Stimulated activated naive CD4-positive, alpha-beta T cell treated with Interleukin-2 at 50 U/mL for 16 hours (primary cell): ENCODE data around the gene WDR87.

Experiments
- DNase-seq: peaks from one replicate; lab custom pipeline; 2025; lab: John Stamatoyannopoulos, UW

The WDR87 gene

GRCh38 chr19:37905946-37906868 is at the start of gene WDR87:
TSS of gene WDR87 (minus strand) at chr19:37906594. CDS start at chr19:37898239, 8,355 bp downstream.
- peak; percentile 31 for DNase-seq

GRCh38 chr19:37955986-37956385 is 49.6 kb upstream of the WDR87 start:
- no peak for DNase-seq

- DNase-seq: no peak
These were observed 48.1 kb upstream of the WDR87 start for GRCh38 chr19:37954421-37954874.

- no peak for DNase-seq
These were observed 47.5 kb upstream of the WDR87 start for GRCh38 chr19:37953918-37954303.

- no peak for DNase-seq
These were observed 47.0 kb upstream of the WDR87 start for GRCh38 chr19:37953171-37953917.

GRCh38 chr19:37951816-37952210 is 45.4 kb upstream of the WDR87 start:
- DNase-seq: no peak

- no peak for DNase-seq
These were observed 44.2 kb upstream of the WDR87 start for GRCh38 chr19:37950471-37951175.

- DNase-seq: no peak
These were observed 42.0 kb upstream of the WDR87 start for GRCh38 chr19:37948362-37948761.

GRCh38 chr19:37947778-37948177 is 41.4 kb upstream of the WDR87 start:
- DNase-seq: no peak

GRCh38 chr19:37946132-37946531 is 39.7 kb upstream of the WDR87 start:
- no peak for DNase-seq

- no peak for DNase-seq
These were observed 37.1 kb upstream of the WDR87 start for GRCh38 chr19:37943480-37943879.

- DNase-seq: no peak
These were observed 36.1 kb upstream of the WDR87 start for GRCh38 chr19:37942516-37942902.

GRCh38 chr19:37941782-37942515 is 35.6 kb upstream of the WDR87 start:
- no peak for DNase-seq

- DNase-seq: no peak
These were observed 32.0 kb upstream of the WDR87 start for GRCh38 chr19:37938353-37938752.

- no peak for DNase-seq
These were observed 30.5 kb upstream of the WDR87 start for GRCh38 chr19:37936886-37937285.

- no peak for DNase-seq
These were observed 29.8 kb upstream of the WDR87 start for GRCh38 chr19:37936166-37936565.

GRCh38 chr19:37935341-37935740 is 28.9 kb upstream of the WDR87 start:
- no peak for DNase-seq

- DNase-seq: no peak
These were observed 27.6 kb upstream of the WDR87 start for GRCh38 chr19:37933937-37934358.

- DNase-seq: no peak
These were observed 26.9 kb upstream of the WDR87 start for GRCh38 chr19:37932985-37933936.

GRCh38 chr19:37931881-37932655 is 25.7 kb upstream of the WDR87 start:
- DNase-seq: no peak
